K562 (cell line): ENCODE data around the gene NOX5. TPM values are rescaled to one million over a fixed set of nuclear protein-coding genes. Genes with fewer than 3 reads are reported as not detected.
A peak's percentile ranks its signal among the peaks of the same experiment; 100 is the strongest.

Source experiments
- ATAC-seq: fragments of 200-7000 bp; cut with Tn5 transposase; 3 replicates; pipeline ENCODE4 v1.9.1; 2020; ENCODE audit warnings: moderate library complexity
- BruUV-seq: library from RNA; stranded (reverse); fragments of 400-500 nt; replicated peaks from 2 replicates; lab custom pipeline; 2021; lab: Mats Ljungman, UMichigan
- CTCF ChIA-PET: fragments of 300-600 bp; formaldehyde crosslinking; extraction: SDS; loops from one replicate; lab custom pipeline; 2021; ENCODE audit warnings: low intra/inter-chr PET ratio; lab: Yijun Ruan, JAX
- POLR2A ChIA-PET: fragments of 300-600, 350-650 bp; sonication (Branson Sonifier 250); formaldehyde crosslinking; extraction: SDS; loops from one replicate; lab custom pipeline; 2021; ENCODE audit warnings: antibody characterized with exemption, inconsistent platforms; lab: Yijun Ruan, JAX
- DNase-seq, 4 experiments: peaks; one replicate each; pipeline versions ENCODE4 v3.0.0 to v3.0.0-alpha.2; 2011 to 2018; ENCODE audit warnings: low spot score in 3 of 4, mixed read lengths in 3 of 4; ENCODE audit errors: extremely low read depth in 1 of 4
- FAIRE-seq: peaks from 2 replicates; lab custom pipeline; 2011; peaks lifted over from hg19 to GRCh38; lab: Jason Lieb, UNC
- H2AFZ ChIP-seq: 2 replicates; pipeline ENCODE4 v1.6.0; 2011; ENCODE audit warnings: low read depth, low read length, control low read depth, inconsistent platforms
- H3K27ac ChIP-seq: fragments of 200-600 bp; 3 replicates; pipeline ENCODE4 v1.8.0; 2011; ENCODE audit warnings: low read depth, mild to moderate bottlenecking, control low read depth, inconsistent platforms, low read length, moderate library complexity, mixed read lengths; ENCODE audit errors: extremely low read depth
- H3K27me3 ChIP-seq, 2 experiments: fragments of 300-600 bp in 1 of 2; 2 replicates in 1 of 2; 3 replicates in 1 of 2; pipeline versions ENCODE4 v1.6.0 to v1.8.0; 2011; ENCODE audit warnings: inconsistent platforms in 2 of 2, low read length in 2 of 2, mild to moderate bottlenecking in 1 of 2, mixed read lengths in 1 of 2, moderate library complexity in 1 of 2; ENCODE audit not compliant: control insufficient read depth in 2 of 2, insufficient read depth in 2 of 2
- H3K36me3 ChIP-seq: fragments of 300-600 bp; 3 replicates; pipeline ENCODE4 v1.8.0; 2011; ENCODE audit warnings: mild to moderate bottlenecking, low read length, inconsistent platforms; ENCODE audit not compliant: control insufficient read depth, insufficient read depth
- H3K4me1 ChIP-seq, 2 experiments: fragments of 200-600 bp in 1 of 2; replicated peaks in 1 of 2; 2 replicates in 1 of 2; 3 replicates in 1 of 2; pipeline versions ENCODE4 v1.5.1 to v1.8.0; 2011; ENCODE audit warnings: inconsistent platforms in 2 of 2, low read length in 2 of 2, mild to moderate bottlenecking in 1 of 2, mixed read lengths in 1 of 2, moderate library complexity in 1 of 2; ENCODE audit not compliant: control insufficient read depth in 2 of 2, insufficient read depth in 2 of 2
- H3K4me2 ChIP-seq: 2 replicates; pipeline ENCODE4 v1.6.1; 2011; ENCODE audit warnings: low read length, control low read depth, inconsistent platforms, mixed read lengths; ENCODE audit not compliant: insufficient read depth
- H3K4me3 ChIP-seq: fragments of 200-600 bp; sonication (generic), shearing (Covaris generic); 2 replicates; pipeline ENCODE4 v1.5.1; 2016; ENCODE audit warnings: control low read depth, inconsistent platforms
- H3K79me2 ChIP-seq: fragments of 200-600 bp; 3 replicates; pipeline ENCODE4 v1.8.0; 2011; ENCODE audit warnings: low read length, inconsistent platforms; ENCODE audit not compliant: control insufficient read depth, insufficient read depth
- H3K9ac ChIP-seq, 2 experiments: 2 replicates each; pipeline versions ENCODE4 v1.6.0 to v1.6.1; 2011; ENCODE audit warnings: low read depth in 2 of 2, low read length in 2 of 2, control low read depth in 1 of 2, inconsistent platforms in 1 of 2, mild to moderate bottlenecking in 1 of 2, mixed read lengths in 1 of 2; ENCODE audit not compliant: insufficient read depth in 1 of 2
- H3K9me1 ChIP-seq: one replicate; pipeline ENCODE4 v1.6.0; 2011; ENCODE audit warnings: inconsistent platforms, mild to moderate bottlenecking, low read length, moderate library complexity; ENCODE audit not compliant: control insufficient read depth, insufficient read depth
- H3K9me3 ChIP-seq: replicated peaks from 2 replicates; pipeline ENCODE4 v1.5.1; 2011; ENCODE audit warnings: low read depth, low read length, inconsistent platforms; ENCODE audit not compliant: control insufficient read depth, insufficient read depth
- H4K20me1 ChIP-seq: replicated peaks from 2 replicates; pipeline ENCODE4 v1.6.1; 2011; ENCODE audit warnings: low read length, inconsistent platforms, mixed read lengths; ENCODE audit not compliant: control insufficient read depth, insufficient read depth
- CEBPG ChIP-seq, 3 experiments: fragments of 200-800 bp in 1 of 3; sonication (Bioruptor generic) in 1 of 3; sonication (generic) in 1 of 3; formaldehyde crosslinking in 1 of 3; IDR thresholded peaks in 2 of 3; conservative IDR thresholded peaks in 1 of 3; 2 replicates each; pipeline versions ENCODE4 v1.6.1 to v1.8.0; 2016 to 2022; ENCODE audit warnings: missing compliant biosample characterization in 2 of 3, missing genetic modification characterization in 2 of 3, mild to moderate bottlenecking in 1 of 3, missing genetic modification reagents in 1 of 3
- PYGO2 ChIP-seq: fragments of 450-650 bp; IDR thresholded peaks from 2 replicates; pipeline ENCODE4 v1.6.1; 2016; ENCODE audit warnings: mild to moderate bottlenecking, missing genetic modification characterization, moderate library complexity, missing compliant biosample characterization
- TEAD4 ChIP-seq, 2 experiments: sonication (generic) in 1 of 2; formaldehyde crosslinking in 1 of 2; IDR thresholded peaks; 2 replicates each; pipeline versions ENCODE4 v1.6.1 to v1.8.0; 2012 to 2022; ENCODE audit warnings: borderline replicate concordance in 1 of 2, inconsistent platforms in 1 of 2, low read length in 1 of 2, mild to moderate bottlenecking in 1 of 2, missing genetic modification reagents in 1 of 2
- whole genome bisulfite sequencing: fragments of 100-300 bp; shearing (Covaris generic); methylation state at CpG from one replicate; pipeline ENCODE4 v1.1.6; 2016; ENCODE audit warnings: low coverage, mixed read lengths; ENCODE audit not compliant: insufficient coverage; ENCODE audit errors: missing lambda C conversion rate; 5-methylcytosine and 5-hydroxymethylcytosine counted together
- in situ Hi-C: fragments of 300-500 bp; cut with MboI; formaldehyde crosslinking; loops from 4 replicates; pipeline ENCODE4 v1.15.0; 2018; ENCODE audit warnings: inconsistent platforms, mixed read lengths
- intact Hi-C: fragments of 100-400 bp; cut with micrococcal nuclease; formaldehyde crosslinking; loops from 2 replicates; pipeline ENCODE4 v1.14.2; 2022
- polyA plus RNA-seq, 8 experiments: library from polyadenylated mRNA; depleted of rRNA in 4 of 8; stranded (reverse) in 5 of 8; unstranded in 3 of 8; fragments of >200 nt; fragmentation: Nextera tagmentation in 2 of 8; fragmentation: Illumina TruSeq in 1 of 8; extraction: Ambion mirVana in 2 of 8; extraction: Trizol in 1 of 8; gene quantifications; 2 replicates each; pipeline versions ENCODE4 v1.2.1 to v1.2.3, GENCODE V29; 2011 to 2014; ENCODE audit warnings: inconsistent platforms in 1 of 8, missing spikeins in 1 of 8
- total RNA-seq, 7 experiments: library from RNA; depleted of rRNA in 6 of 7; stranded (reverse); fragments of >200 nt in 6 of 7; fragmentation: Illumina TruSeq in 2 of 7; extraction: Trizol in 2 of 7; gene quantifications; 2 replicates each; pipeline versions ENCODE4 v1.2.1 to v1.2.3, GENCODE V29; 2011 to 2021; ENCODE audit warnings: low replicate concordance in 1 of 7
- TF ChIP-seq, protein P1 (sequence below): IDR thresholded peaks from 2 replicates; pipeline ENCODE4 v1.6.1; 2016; ENCODE audit warnings: missing genetic modification characterization, missing compliant biosample characterization

NOX5 gene
- total and polyA plus RNA-seq, 9 of the 15 experiments (the other 6 are each of a cell fraction or from before 2014, with no cell fraction given) = 0.01 TPM; not detected in 8

DNA sequence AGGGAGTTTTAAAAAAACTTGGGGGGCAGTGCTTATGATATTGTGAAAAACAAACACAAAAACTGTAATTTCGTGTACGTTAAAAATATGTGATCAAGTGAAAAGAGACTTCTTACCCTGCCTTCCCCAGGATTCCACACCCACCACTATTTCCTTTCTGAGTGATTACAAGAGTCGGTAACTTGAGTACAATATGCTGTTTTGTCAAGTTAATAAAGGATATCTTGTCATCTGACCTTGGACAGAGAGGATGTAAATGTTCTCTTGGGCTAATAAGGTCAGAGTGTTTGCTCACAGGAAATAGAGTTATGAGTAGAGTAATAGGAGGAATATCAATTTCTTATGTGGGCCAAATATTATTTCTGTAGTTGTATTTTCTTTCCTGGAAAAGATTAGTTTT, 68.1 kb downstream of the NOX5 start (continued):
- no peak for TF ChIP-seq CEBPG (CRISPR knock-in tag; IDR thresholded peaks at IDR 0.05)
- peak in 1 of 2 experiments; percentile 1; a peak in 1 of 4 replicates for TF ChIP-seq CEBPG (tag; conservative IDR thresholded peaks at IDR 0.05 in 1 of 2, IDR thresholded peaks at IDR 0.05 in 1 of 2)

DNA sequence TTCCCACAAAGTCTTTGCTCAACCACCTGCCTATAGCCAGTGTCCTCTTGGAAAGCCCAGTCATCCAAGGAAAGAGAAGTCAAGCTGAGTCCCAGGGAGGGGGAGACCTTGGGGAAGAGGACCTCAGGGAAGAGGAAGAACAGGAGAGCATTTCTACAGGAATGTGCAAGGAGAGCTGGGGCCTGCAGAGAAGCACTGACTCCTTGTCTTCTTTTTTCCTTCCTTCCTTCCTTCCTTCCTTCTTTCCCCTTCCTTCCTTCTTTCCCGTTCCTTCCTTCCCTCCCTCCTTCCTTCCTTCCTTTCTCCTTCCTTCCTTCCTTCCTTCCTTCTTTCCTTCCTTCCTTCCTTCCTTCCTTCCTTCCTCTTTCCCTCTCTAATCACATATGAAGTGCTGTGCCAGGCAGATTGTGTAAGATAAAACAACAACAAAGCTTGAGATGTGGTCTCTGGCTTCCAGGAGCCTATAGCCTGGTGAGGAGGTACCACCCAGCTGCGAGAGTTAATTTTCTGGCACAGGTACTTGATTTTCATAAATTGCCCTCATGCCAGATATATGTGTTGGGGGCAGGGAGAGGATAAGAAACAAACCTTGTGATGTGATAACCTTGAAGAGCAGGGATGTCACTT, 70.0 kb downstream of the NOX5 start:
- no peak for TF ChIP-seq PYGO2 (tag)
- TF ChIP-seq, protein P1, sequence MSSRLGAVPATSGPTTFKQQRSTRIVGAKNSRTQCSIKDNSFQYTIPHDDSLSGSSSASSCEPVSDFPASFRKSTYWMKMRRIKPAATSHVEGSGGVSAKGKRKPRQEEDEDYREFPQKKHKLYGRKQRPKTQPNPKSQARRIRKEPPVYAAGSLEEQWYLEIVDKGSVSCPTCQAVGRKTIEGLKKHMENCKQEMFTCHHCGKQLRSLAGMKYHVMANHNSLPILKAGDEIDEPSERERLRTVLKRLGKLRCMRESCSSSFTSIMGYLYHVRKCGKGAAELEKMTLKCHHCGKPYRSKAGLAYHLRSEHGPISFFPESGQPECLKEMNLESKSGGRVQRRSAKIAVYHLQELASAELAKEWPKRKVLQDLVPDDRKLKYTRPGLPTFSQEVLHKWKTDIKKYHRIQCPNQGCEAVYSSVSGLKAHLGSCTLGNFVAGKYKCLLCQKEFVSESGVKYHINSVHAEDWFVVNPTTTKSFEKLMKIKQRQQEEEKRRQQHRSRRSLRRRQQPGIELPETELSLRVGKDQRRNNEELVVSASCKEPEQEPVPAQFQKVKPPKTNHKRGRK = peak; percentile 76; the same call in 1 of the 2 replicates
- no peak for TF ChIP-seq TEAD4 (IDR thresholded peaks at IDR 0.05; ENCODE audit: low read length)
- TF ChIP-seq TEAD4 (CRISPR knock-in tag; IDR thresholded peaks at IDR 0.05; ENCODE audit: borderline replicate concordance) = no peak
- H3K4me2 ChIP-seq = no peak overlapping the region
- BruUV-seq = no TSS peak
- no peaks in the 10 kb centered on the region for H3K9me1 ChIP-seq
- CTCF ChIA-PET = no interaction called here
- no peak overlapping the region for H3K27ac ChIP-seq
- in situ Hi-C loops (no loop called here), intact Hi-C loops (no loop called here)
- H3K9ac ChIP-seq = no peak overlapping the region
- POLR2A ChIA-PET = interaction anchor here (0.5 to 0.7 kb wide), 2 partner anchors 301 to 832 kb away, joined by 3 to 4 read pairs; no protein-coding TSS in a partner anchor
- H3K27me3 ChIP-seq = peaks cover 30 to 40% of the 10 kb centered on the region in 2 experiments
- H2AFZ ChIP-seq = no peak overlapping the region
- no peak overlapping the region for H3K4me3 ChIP-seq
- FAIRE-seq (no peak), DNase-seq (no peak), ATAC-seq (no peak)
- no peaks in the 10 kb centered on the region for H3K79me2 ChIP-seq
- H3K4me1 ChIP-seq = no peaks in the 10 kb centered on the region
- WGBS = 0% methylated on average over 2 of the region's 2 CpGs
- H3K9me3 ChIP-seq = no peaks in the 10 kb centered on the region
- H3K36me3 ChIP-seq = no peaks in the 10 kb centered on the region
- no peaks in the 10 kb centered on the region for H4K20me1 ChIP-seq
